ENCODE results near the gene HBG2. TPM values are rescaled to one million over a fixed set of nuclear protein-coding genes. Genes with fewer than 3 reads are reported as not detected.

HBG2 gene
- total and polyA plus RNA-seq, 2 experiments from 2014 or later, result not detected

DNA sequence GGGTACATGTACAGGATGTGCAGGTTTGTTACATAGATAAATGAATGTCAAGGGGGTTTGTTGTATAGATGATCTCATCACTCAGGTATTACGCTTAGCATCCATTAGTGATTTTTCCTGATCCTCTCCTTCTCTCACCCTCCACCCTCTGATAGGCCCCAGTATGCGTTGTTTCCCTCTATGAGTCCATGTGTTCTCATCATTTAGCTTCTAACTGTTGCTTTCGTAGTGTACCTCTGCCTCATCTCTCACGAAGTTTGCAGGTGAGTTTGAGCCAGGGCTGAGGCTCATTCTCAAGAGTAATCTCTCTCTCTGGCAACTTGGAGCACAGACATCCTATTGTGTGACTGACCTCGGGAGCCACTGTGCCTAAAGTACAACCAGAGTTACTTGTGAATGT is 19.8 kb upstream of the HBG2 start:
- no peak overlapping the region for H3K27ac ChIP-seq (ENCODE audit: low read depth)
- Mint-ChIP-seq H3K4me3 (no peak overlapping the region), H3K27me3 (ENCODE audit: insufficient read depth, low read depth, poor library complexity) (no peaks in the 10 kb centered on the region), H3K4me1 (peaks cover 5% of the 10 kb centered on the region; the same call in 2 of the 3 replicates), H3K9me3 (no peaks in the 10 kb centered on the region), H3K36me3 (ENCODE audit: low read depth) (no peaks in the 10 kb centered on the region), H3K27ac (no peak overlapping the region)
- H3K4me3 ChIP-seq, result no peak overlapping the region
- no peaks in the 10 kb centered on the region for H3K27me3 ChIP-seq (ENCODE audit: insufficient read depth)
- no peak for DNase-seq (ENCODE audit: low spot score)
- H3K9me2 ChIP-seq (ENCODE audit: insufficient read depth), result no peaks in the 10 kb centered on the region
- no peak for TF ChIP-seq STAT1 (IDR thresholded peaks at IDR 0.05; ENCODE audit: unreplicated experiment)
- TF ChIP-seq, protein P1, sequence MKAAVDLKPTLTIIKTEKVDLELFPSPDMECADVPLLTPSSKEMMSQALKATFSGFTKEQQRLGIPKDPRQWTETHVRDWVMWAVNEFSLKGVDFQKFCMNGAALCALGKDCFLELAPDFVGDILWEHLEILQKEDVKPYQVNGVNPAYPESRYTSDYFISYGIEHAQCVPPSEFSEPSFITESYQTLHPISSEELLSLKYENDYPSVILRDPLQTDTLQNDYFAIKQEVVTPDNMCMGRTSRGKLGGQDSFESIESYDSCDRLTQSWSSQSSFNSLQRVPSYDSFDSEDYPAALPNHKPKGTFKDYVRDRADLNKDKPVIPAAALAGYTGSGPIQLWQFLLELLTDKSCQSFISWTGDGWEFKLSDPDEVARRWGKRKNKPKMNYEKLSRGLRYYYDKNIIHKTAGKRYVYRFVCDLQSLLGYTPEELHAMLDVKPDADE (IDR thresholded peaks at IDR 0.05), result no peak
- TF ChIP-seq POLR2AphosphoS5 (IDR thresholded peaks at IDR 0.05; ENCODE audit: low read depth), result no peak
- no peak for TF ChIP-seq JUNB (IDR thresholded peaks at IDR 0.05; ENCODE audit: unreplicated experiment)
- TF ChIP-seq, protein P2, sequence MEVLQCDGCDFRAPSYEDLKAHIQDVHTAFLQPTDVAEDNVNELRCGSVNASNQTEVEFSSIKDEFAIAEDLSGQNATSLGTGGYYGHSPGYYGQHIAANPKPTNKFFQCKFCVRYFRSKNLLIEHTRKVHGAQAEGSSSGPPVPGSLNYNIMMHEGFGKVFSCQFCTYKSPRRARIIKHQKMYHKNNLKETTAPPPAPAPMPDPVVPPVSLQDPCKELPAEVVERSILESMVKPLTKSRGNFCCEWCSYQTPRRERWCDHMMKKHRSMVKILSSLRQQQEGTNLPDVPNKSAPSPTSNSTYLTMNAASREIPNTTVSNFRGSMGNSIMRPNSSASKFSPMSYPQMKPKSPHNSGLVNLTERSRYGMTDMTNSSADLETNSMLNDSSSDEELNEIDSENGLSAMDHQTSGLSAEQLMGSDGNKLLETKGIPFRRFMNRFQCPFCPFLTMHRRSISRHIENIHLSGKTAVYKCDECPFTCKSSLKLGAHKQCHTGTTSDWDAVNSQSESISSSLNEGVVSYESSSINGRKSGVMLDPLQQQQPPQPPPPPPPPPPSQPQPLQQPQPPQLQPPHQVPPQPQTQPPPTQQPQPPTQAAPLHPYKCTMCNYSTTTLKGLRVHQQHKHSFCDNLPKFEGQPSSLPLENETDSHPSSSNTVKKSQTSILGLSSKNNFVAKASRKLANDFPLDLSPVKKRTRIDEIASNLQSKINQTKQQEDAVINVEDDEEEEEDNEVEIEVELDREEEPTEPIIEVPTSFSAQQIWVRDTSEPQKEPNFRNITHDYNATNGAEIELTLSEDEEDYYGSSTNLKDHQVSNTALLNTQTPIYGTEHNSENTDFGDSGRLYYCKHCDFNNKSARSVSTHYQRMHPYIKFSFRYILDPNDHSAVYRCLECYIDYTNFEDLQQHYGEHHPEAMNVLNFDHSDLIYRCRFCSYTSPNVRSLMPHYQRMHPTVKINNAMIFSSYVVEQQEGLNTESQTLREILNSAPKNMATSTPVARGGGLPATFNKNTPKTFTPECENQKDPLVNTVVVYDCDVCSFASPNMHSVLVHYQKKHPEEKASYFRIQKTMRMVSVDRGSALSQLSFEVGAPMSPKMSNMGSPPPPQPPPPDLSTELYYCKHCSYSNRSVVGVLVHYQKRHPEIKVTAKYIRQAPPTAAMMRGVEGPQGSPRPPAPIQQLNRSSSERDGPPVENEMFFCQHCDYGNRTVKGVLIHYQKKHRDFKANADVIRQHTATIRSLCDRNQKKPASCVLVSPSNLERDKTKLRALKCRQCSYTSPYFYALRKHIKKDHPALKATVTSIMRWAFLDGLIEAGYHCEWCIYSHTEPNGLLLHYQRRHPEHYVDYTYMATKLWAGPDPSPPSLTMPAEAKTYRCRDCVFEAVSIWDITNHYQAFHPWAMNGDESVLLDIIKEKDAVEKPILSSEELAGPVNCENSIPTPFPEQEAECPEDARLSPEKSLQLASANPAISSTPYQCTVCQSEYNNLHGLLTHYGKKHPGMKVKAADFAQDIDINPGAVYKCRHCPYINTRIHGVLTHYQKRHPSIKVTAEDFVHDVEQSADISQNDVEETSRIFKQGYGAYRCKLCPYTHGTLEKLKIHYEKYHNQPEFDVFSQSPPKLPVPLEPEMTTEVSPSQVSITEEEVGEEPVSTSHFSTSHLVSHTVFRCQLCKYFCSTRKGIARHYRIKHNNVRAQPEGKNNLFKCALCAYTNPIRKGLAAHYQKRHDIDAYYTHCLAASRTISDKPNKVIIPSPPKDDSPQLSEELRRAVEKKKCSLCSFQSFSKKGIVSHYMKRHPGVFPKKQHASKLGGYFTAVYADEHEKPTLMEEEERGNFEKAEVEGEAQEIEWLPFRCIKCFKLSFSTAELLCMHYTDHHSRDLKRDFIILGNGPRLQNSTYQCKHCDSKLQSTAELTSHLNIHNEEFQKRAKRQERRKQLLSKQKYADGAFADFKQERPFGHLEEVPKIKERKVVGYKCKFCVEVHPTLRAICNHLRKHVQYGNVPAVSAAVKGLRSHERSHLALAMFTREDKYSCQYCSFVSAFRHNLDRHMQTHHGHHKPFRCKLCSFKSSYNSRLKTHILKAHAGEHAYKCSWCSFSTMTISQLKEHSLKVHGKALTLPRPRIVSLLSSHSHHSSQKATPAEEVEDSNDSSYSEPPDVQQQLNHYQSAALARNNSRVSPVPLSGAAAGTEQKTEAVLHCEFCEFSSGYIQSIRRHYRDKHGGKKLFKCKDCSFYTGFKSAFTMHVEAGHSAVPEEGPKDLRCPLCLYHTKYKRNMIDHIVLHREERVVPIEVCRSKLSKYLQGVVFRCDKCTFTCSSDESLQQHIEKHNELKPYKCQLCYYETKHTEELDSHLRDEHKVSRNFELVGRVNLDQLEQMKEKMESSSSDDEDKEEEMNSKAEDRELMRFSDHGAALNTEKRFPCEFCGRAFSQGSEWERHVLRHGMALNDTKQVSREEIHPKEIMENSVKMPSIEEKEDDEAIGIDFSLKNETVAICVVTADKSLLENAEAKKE (CRISPR knock-in tag; IDR thresholded peaks at IDR 0.05), result no peak
- TF ChIP-seq CREB1 (CRISPR knock-in tag; IDR thresholded peaks at IDR 0.05; ENCODE audit: low read depth), result no peak
- TF ChIP-seq ZNF114 (CRISPR knock-in tag; IDR thresholded peaks at IDR 0.05), result no peak
- H3F3A ChIP-seq (replicated peaks; ENCODE audit: low read depth), result no peaks in the 10 kb centered on the region
- ATAC-seq, result no peak; the same call in 1 of the 3 replicates
- H3K4me2 ChIP-seq, result no peak overlapping the region
- H3K79me2 ChIP-seq (replicated peaks; ENCODE audit: insufficient read depth), result no peaks in the 10 kb centered on the region
- no peaks in the 10 kb centered on the region for H4K20me1 ChIP-seq (replicated peaks; ENCODE audit: insufficient read depth)
- peak overlapping the region; percentile 35; the same call in 1 of the 2 replicates for H2AFZ ChIP-seq
- H3K36me3 ChIP-seq (ENCODE audit: insufficient read depth), result no peaks in the 10 kb centered on the region
- no peaks in the 10 kb centered on the region for H3K4me1 ChIP-seq (ENCODE audit: insufficient read depth)

All from GM23338 (cell line).